ENCODE results near the gene CLMN.

Gene CLMN

GRCh38 chr14:95320078-95320895 lies 579 bp upstream of the CLMN start:
- DNase-seq (ENCODE audit: low spot score), result no peak

- DNase-seq (ENCODE audit: low spot score), result no peak
Measured at GRCh38 chr14:95318399-95319311, 1.1 kb downstream of the CLMN start.

GRCh38 chr14:95317817-95318343 lies 1.8 kb downstream of the CLMN start:
- DNase-seq (ENCODE audit: low spot score), result no peak

GRCh38 chr14:95316821-95317220 lies 2.9 kb downstream of the CLMN start:
- DNase-seq (ENCODE audit: low spot score), result no peak

GRCh38 chr14:95315579-95315978 lies 4.1 kb downstream of the CLMN start:
- no peak for DNase-seq (ENCODE audit: low spot score)

GRCh38 chr14:95315156-95315555 lies 4.6 kb downstream of the CLMN start:
- DNase-seq (ENCODE audit: low spot score), result no peak

- DNase-seq (ENCODE audit: low spot score), result no peak
Measured at GRCh38 chr14:95314609-95315008, 5.1 kb downstream of the CLMN start.

GRCh38 chr14:95313707-95314106 lies 6.0 kb downstream of the CLMN start:
- peak; percentile 59 for DNase-seq (ENCODE audit: low spot score)

- no peak for DNase-seq (ENCODE audit: low spot score)
Measured at GRCh38 chr14:95313190-95313589, 6.5 kb downstream of the CLMN start.

- no peak for DNase-seq (ENCODE audit: low spot score)
Measured at GRCh38 chr14:95312311-95312710, 7.4 kb downstream of the CLMN start.

GRCh38 chr14:95311752-95312151 lies 8.0 kb downstream of the CLMN start:
- DNase-seq (ENCODE audit: low spot score), result no peak

- no peak for DNase-seq (ENCODE audit: low spot score)
Measured at GRCh38 chr14:95310635-95311380, 8.9 kb downstream of the CLMN start.

- DNase-seq (ENCODE audit: low spot score), result no peak
Measured at GRCh38 chr14:95309261-95310051, 10.3 kb downstream of the CLMN start.

- no peak for DNase-seq (ENCODE audit: low spot score)
Measured at GRCh38 chr14:95308073-95308472, 11.6 kb downstream of the CLMN start.

GRCh38 chr14:95307402-95308041 lies 12.2 kb downstream of the CLMN start:
- DNase-seq (ENCODE audit: low spot score), result no peak

- no peak for DNase-seq (ENCODE audit: low spot score)
Measured at GRCh38 chr14:95305940-95306339, 13.8 kb downstream of the CLMN start.

- no peak for DNase-seq (ENCODE audit: low spot score)
Measured at GRCh38 chr14:95305145-95305544, 14.6 kb downstream of the CLMN start.

- no peak for DNase-seq (ENCODE audit: low spot score)
Measured at GRCh38 chr14:95304342-95304741, 15.4 kb downstream of the CLMN start.

GRCh38 chr14:95303552-95303951 lies 16.2 kb downstream of the CLMN start:
- no peak for DNase-seq (ENCODE audit: low spot score)

GRCh38 chr14:95302667-95303506 lies 16.8 kb downstream of the CLMN start:
- no peak for DNase-seq (ENCODE audit: low spot score)

All from HuH-7 (cell line).